ENCODE data around the gene SLC50A1. TPM values are rescaled to one million over a fixed set of nuclear protein-coding genes. Genes with fewer than 3 reads are reported as not detected.

Gene SLC50A1
- total RNA-seq, 1 donor from 2014 or later = 44.7 TPM

DNA sequence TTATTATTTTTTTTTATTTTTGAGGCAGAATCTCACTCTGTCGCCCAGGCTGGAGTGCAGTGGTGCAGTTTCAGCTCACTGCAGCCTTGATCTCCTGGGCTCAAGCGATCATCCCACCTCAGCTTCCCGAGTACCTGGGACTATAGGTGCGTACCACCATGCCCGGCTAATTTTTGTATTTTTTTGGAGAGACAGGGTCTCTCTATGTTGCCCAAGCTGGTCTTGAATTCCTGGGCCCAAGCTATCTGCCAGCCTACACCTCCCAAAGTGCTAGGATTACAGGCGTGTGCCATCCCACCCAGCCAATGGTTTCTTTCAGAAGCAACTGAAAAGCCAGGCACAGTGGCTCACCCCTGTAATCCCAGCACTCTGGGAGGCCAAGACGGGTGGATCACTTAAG lies 35.2 kb downstream of the SLC50A1 start:
- peaks cover 30% of the 10 kb centered on the region for H3K36me3 ChIP-seq
- H3K9me3 ChIP-seq = no peaks in the 10 kb centered on the region
- H3K4me3 ChIP-seq = no peak overlapping the region
- H3K27ac ChIP-seq = no peak overlapping the region
- H3K4me1 ChIP-seq = peaks cover 24% of the 10 kb centered on the region
- TF ChIP-seq, protein P1, sequence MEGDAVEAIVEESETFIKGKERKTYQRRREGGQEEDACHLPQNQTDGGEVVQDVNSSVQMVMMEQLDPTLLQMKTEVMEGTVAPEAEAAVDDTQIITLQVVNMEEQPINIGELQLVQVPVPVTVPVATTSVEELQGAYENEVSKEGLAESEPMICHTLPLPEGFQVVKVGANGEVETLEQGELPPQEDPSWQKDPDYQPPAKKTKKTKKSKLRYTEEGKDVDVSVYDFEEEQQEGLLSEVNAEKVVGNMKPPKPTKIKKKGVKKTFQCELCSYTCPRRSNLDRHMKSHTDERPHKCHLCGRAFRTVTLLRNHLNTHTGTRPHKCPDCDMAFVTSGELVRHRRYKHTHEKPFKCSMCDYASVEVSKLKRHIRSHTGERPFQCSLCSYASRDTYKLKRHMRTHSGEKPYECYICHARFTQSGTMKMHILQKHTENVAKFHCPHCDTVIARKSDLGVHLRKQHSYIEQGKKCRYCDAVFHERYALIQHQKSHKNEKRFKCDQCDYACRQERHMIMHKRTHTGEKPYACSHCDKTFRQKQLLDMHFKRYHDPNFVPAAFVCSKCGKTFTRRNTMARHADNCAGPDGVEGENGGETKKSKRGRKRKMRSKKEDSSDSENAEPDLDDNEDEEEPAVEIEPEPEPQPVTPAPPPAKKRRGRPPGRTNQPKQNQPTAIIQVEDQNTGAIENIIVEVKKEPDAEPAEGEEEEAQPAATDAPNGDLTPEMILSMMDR (IDR thresholded peaks at IDR 0.05) = no peak
- ATAC-seq = no peak
- DNase-seq = no peak
- intact Hi-C loops (cut with DNase I) = no loop called here
- no peaks in the 10 kb centered on the region for H3K27me3 ChIP-seq

DNA sequence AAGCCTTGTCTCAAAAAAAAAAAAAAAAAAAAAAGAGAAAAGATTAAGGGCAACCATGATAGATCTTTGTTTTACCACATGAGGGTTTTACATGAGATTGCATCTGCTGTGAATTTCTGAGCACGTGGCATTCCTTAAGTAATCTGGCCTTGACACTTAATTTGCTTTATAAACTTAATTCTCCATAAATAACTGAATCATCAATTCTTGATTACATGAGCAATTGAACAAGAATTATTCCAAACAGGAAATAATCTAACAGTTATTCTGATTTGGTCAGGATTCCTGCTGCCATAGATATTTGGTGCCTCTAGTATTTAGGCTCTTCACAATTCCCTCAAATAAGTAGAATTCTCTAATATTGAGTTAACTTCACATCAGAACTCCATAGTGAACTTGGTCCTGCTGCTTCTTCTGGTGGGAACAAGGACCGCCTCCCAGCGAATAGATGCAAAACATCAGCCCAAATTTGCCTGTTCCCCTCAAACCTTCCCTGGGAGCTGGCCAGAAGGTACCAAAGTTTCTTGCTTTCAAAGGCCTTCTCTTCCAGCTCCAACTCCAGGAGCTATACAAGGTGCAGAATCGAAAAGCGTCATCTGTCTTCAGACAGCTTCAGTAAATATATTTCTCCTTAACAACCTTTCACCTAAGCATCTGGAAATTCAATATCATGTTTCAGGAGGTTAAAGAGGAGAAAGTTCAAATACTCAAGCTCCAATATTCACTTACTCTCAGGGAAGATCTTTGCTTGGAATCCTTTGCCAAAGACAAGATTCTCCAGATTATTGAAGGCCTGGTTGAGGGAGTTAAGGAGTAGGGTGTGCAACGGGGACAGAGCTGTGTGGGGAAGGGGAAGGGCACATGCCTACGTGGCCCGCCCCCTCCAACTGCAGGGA lies 36.4 kb downstream of the SLC50A1 start:
- no peaks in the 10 kb centered on the region for H3K9me3 ChIP-seq
- no peak for DNase-seq
- intact Hi-C loops (cut with DNase I) = no loop called here
- peak overlapping the region; percentile 67 for H3K4me3 ChIP-seq
- no peaks in the 10 kb centered on the region for H3K27me3 ChIP-seq
- H3K36me3 ChIP-seq = peaks cover 30% of the 10 kb centered on the region
- ATAC-seq = peak; percentile 5
- H3K27ac ChIP-seq = peak overlapping the region; percentile 88
- TF ChIP-seq, protein P1 (IDR thresholded peaks at IDR 0.05) = no peak
- peaks cover 26% of the 10 kb centered on the region for H3K4me1 ChIP-seq

DNA sequence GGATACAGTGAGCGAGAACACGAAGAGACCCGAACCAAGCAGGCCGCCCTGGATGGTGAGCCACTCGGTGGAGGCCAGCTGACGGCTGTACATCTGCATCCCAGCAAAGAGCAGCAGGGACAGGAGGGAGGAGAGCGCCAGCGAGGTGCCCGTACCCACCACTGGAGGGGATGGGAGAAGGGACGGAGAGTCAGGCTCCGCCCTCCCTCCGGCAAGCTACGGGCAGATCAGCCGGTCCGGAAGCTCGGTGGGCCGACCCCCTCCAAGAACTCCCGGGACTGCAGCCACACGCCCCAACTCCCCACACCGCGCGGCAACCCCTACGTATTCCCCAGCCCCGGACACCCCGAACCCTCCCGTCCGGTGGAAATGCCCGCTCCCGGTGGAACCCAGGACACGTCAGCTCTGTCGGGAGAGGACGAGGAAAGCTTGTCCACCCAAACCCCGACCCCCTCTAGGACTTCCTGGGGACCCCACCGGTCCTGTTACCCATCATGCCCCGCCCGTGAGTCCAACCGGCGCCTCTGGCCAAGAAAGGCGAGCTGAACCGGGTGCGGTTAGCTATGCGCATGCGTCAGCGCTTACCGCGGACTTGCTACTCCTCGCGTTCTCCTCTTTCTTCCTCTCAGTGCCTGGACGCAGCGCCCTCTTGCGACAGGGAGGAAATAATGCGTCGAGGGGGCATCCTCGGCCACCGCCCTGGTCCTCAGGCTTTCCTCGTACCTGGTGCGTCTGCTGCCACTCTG lies 37.3 kb downstream of the SLC50A1 start, which contains the start of gene KRTCAP2:
Gene KRTCAP2 (minus strand): TSS at position 573 of the 746 bp plus-strand sequence. CDS start 80 bp downstream, at position 493.
- Histone ChIP-seq H3K9me3 (no peaks in the 10 kb centered on the region), H3K27ac (peak within 1 kb of the TSS; percentile 88), H3K4me1 (peaks cover 19% of the 10 kb centered on the region), H3K36me3 (peaks cover 30% of the 10 kb centered on the region), H3K4me3 (peak within 1 kb of the TSS; percentile 67), H3K27me3 (no peaks in the 10 kb centered on the region)
- ATAC-seq (peak; percentile 87), DNase-seq (peak; percentile 98)
- TF ChIP-seq, protein P1 (IDR thresholded peaks at IDR 0.05) = peak; percentile 93
- intact Hi-C loops (cut with DNase I) = no loop called here

DNA sequence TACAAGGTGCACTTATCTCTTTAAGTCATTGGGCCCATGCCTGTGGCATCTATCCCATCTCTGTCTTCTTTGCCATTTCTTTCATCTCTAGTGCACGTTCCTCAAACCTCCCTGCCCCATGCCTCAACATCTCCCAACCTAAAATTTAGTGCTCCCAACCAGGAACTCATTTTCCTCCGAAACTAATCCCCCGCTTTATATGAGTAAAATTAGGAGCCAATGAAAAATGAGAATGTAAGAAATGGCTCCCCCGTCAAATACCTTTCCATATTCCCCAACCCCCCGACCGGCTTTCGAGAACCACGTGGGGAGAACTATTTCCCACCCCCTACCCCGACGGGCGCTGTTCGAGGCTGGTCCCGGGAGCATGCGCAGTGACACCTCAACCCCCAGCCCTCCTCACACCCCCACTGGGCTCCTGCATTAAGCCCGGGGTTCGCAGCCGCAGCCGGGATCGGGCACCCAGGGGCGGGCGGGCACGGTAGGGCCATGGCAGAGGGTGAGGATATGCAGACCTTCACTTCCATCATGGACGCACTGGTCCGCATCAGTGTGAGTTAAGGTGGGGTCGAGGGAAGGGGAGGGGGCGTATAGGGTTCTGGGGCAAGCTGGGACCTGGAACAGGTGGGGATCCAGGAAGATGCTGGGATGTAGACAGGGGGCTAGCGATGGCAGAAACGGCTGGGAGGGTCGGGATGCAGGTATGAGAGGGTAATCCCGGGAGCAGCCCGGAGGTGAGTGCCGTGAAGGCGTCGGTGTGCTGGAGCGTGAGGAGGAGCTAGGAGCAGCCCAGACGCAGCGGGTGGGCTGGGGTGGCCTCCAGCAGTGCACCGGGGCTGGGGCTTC lies 38.0 kb downstream of the SLC50A1 start, which contains the start of gene TRIM46:
Gene TRIM46 (plus strand): TSS at position 372 of the 846 bp plus-strand sequence. CDS start 118 bp downstream, at position 490.
- intact Hi-C loops (cut with DNase I) = no loop called here
- DNase-seq (peak; percentile 71), ATAC-seq (no peak)
- H3K27me3 ChIP-seq = no peaks in the 10 kb centered on the region
- peak within 1 kb of the TSS; percentile 88 for H3K27ac ChIP-seq
- TF ChIP-seq, protein P1 (IDR thresholded peaks at IDR 0.05) = no peak
- H3K4me1 ChIP-seq = peaks cover 19% of the 10 kb centered on the region
- H3K4me3 ChIP-seq = peak within 1 kb of the TSS; percentile 67
- no peaks in the 10 kb centered on the region for H3K9me3 ChIP-seq
- peaks cover 28% of the 10 kb centered on the region for H3K36me3 ChIP-seq
